VCaP (cell line): ENCODE results near the gene MED17.

Source experiments
- H3K27ac ChIP-seq: fragments of 450-650 bp; 2 replicates; pipeline ENCODE4 v1.5.1; 2017
- CTCF ChIP-seq: fragments of 450-650 bp; conservative IDR thresholded peaks from 2 replicates; pipeline ENCODE4 v1.5.1; 2017; ENCODE audit warnings: mild to moderate bottlenecking, moderate library complexity

MED17 gene

GRCh38 chr11:93820847-93821246, 36.8 kb downstream of the MED17 start:
- no peak overlapping the region for H3K27ac ChIP-seq
- TF ChIP-seq CTCF: no peak

- TF ChIP-seq CTCF: no peak
- H3K27ac ChIP-seq: no peak overlapping the region
Observed at GRCh38 chr11:93821617-93822016, 37.5 kb downstream of the MED17 start.

DNA sequence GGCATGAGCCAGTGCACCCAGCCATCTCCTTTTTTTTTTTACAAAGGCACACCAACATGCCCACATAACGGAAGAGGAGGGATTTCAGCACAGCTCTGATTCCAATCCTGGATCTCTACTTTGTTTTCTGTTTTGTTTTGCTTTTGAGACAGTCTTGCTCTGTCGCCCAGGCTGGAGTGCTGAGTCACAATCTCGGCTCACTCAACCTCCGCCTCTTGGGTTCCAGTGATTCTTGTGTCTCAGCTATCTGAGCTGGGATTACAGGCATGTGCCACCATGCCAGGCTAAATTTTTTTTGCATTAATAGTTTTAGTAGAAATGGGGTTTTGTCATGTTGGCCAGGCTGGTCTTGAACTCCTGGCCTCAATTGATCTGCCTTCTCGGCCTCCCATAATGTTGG, 38.3 kb downstream of the MED17 start:
- no peak for TF ChIP-seq CTCF
- H3K27ac ChIP-seq: no peak overlapping the region

DNA sequence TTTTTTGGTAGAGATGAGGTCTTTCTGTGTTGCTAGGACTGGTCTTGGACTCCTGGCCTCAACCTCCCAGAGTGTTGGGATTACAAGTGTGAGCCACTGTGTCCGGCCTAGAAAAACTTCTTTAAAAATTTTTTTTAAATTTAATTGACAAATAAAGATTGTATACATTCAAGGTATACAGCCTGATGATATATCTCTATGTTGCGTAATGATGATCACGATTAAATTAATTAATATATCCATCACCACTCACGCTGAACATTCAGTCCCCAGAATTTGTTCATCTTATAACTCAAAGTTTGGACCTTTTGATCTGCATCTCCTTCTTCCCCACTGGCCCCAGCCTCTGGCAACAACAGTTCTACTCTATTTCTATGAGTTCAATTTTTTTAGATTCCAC, 39.1 kb downstream of the MED17 start:
- TF ChIP-seq CTCF: no peak
- H3K27ac ChIP-seq: no peak overlapping the region

- no peak overlapping the region for H3K27ac ChIP-seq
- TF ChIP-seq CTCF: no peak
Observed at GRCh38 chr11:93827363-93827762, 43.3 kb downstream of the MED17 start.

- no peak overlapping the region for H3K27ac ChIP-seq
- TF ChIP-seq CTCF: no peak
Observed at GRCh38 chr11:93829598-93829997, 45.5 kb downstream of the MED17 start.

- no peak overlapping the region for H3K27ac ChIP-seq
- TF ChIP-seq CTCF: no peak
Observed at GRCh38 chr11:93831343-93832127, 47.5 kb downstream of the MED17 start.
